GM15510 (cell line): ENCODE results near the gene DISC1.

Experiments used
- POLR2A ChIP-seq: IDR thresholded peaks from 3 replicates; pipeline ENCODE4 v1.6.1; 2011; ENCODE audit warnings: borderline replicate concordance; ENCODE audit not compliant: insufficient read length; ENCODE audit errors: extremely low read depth

The DISC1 gene

DNA sequence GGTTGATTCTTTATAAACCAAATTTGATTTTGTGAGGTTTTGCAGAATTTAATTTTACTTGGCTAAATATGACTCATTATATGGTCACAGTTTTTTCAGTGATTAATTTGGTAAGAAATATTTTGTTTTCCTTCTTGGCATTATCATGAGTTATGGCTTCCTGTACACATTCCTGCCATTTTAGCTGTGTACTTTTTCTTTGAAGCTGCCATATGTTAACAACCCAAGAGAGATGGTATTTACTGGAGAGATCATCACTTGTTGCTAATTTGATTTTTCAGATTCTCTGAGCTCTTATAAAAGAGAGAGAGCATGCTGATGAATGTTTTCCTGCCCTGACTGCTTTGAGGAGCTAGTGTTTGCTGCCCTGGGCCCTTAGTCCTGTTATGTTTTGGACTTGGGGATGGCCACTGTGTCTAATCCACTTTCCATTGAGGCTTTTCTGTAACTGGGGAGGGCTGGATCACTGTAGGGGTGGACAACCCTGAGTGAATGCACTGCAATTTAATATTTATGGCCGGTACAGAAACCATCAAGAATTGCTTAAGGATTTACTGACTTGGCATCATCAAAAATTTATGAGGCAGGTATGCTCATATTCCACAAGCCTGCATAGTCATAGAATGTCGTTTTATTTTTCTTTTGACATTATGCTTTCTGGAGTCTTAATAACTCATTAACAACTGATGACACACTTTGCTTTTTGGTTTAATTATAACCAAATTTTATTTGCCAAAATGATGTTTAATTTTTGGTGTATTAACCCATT lies 200.9 kb downstream of the DISC1 start:
- no peak for TF ChIP-seq POLR2A

DNA sequence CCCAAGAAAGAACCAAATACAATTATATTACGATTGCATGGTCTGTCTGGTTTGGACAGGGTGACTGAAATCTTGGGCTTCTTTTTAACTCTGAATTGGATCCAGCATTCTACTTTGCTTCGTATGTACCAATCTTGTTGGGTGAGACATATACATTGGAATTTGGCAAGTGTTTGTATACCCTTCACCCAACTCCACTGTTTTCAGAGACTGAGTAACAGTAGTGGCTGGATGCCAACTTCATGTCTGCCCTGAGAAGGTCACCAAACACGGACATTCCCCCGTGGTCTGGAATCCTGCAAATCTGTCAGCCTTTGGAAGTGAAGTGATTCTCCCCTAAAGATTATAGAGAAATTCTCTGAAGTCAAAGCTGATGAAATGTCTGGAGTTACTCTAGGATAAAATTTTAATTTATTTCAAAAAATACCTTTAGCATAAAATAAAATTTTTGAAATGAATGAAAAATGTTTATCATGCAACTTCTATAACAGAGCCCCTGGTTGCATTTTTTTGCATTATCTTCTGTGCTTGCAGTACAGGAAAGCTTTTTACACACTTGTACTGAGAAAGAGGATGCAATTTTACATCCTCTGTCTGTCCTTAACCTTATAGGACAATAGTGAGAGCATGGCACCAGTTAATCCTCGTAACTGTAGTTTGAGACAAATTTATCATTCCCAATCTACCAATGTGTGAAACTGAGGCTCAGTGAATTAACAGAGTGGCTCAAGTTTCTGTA lies 201.8 kb downstream of the DISC1 start:
- TF ChIP-seq POLR2A: no peak

DNA sequence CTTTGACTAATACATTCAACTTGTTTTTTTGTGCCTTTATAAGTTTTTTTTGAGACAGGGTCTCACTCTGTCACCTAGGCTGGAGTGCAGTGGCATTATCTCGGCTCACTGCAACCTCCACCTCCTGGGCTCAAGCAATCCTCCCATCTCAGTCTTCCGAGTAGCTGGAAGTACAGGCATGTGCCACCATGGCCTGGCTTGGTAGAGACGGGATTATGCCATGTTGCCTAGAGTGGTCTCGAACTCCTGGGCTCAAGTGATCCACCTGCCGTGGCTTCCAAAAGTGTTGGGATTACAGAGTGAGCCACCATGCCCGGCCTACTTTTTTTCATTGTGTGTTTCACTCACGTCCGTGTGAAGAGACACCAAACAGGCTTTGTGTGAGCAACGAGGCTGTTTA lies 202.7 kb downstream of the DISC1 start:
- no peak for TF ChIP-seq POLR2A

DNA sequence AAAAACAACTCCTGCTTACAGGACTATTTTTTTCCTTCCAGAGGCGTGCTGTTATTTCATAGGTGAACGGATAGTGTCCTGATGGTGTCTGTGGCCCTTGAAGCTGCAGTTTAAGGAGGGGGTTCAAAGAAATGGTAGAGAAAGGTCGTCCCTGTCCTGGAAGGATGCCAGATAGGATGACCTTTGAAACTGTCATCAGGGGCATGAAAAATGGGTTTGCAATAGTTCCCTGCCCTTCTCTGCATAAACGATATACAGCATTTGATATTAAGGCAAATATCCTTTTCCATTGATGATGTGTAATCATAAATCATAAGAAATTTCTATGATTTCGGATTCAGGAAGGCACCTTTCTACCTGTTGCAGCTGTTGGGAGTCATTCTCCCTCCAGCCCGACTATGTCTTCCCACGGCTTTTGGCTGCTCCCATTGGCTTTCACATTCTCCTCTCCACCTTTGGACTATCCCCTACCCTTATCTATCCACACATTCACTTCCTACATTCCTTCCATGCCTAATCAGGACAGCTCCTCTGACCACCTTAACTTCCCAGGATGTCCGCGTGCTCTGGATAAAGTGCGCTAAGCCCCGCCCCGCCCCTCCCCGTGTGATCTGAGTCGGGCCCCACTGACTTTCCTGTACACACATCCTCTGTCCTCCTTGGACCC lies 209.8 kb downstream of the DISC1 start:
- no peak for TF ChIP-seq POLR2A

DNA sequence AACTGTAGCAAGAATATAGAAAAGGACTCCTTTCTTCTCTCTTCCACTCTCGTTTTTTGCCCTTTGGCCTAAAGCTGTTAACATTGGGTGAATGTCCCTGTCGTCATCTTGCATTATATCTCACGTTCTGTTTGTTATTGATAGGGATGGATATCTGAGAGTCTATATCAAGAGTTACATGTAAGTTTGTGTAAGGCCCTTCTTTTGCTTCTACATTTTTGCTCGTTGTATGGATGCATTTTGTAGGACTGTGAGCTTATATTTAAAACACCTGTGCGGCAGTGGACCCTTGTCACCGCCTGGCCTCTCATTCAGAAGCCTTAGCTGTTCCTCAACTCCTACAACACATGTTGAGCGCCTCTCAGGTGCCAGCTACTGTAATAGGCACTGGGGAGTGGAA lies 211.9 kb downstream of the DISC1 start:
- no peak for TF ChIP-seq POLR2A

DNA sequence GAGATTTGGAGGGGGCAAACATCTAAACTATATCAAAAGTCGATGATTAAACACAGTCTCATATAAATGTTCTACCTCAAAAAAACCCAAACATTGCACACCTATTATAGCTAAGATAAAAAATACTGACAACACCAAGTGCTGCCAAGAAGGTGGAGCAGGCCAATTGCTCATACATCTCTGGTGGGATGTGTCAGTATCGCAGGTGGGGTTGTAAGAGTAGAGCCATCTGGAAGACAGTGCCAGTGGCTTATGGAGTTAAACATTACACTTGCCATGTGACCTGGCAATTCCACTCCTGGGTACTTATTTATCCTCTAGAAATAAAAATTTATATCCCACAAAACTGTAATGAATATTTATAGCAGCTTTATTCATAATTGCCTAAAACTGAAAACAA lies 213.4 kb downstream of the DISC1 start:
- TF ChIP-seq POLR2A: no peak

DNA sequence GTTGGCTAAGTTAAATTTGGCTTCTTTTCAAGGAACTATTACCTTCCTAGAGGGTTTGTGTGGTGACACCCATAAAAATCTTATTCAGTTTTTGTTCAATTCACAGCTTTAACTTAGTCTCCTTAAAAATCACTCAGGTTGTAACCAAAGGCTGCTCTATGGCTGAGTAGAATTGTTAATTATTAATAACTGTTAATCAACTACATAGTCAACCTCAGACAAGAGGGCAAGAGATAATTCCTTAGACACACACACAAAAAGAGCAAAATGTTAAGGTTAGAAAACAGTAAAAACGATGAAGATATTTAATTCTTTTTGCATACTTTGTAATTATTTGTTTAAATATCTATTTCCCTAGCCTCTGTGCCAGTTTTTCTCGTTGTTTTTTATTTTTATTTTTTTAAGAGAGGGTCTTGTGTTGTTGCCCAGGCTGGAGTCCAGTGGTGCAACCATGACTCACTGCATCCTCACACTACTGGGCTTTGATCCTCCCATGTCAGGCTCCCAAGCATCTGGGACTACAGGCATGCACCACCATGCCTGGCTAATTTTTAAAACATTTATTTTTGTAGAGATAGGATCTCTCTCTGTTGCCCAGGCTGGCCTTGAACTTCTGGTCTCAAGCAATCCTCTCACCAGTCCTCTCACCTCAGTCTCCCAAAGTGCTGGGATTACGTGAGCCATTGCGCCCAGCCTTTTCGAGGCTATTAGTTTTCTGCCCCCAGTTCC lies 215.2 kb downstream of the DISC1 start:
- no peak for TF ChIP-seq POLR2A

DNA sequence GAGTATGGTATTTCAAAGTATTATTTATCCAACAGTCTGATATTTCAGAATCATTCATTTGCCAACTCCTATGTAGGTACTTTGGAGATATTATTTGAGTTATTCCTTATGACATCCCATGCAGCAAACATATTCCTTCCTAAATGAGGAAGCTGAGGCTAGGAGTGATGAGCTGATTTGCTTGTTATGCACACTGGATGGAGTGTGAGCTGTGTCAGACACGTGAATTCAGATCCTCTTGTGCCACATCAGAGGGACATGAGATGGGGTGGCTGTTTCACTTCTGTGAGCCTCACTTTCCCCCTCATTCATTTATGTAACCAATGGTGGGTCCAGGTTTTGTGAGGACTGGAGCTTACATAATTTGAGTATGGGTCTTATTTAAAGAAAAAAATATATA lies 215.9 kb downstream of the DISC1 start:
- TF ChIP-seq POLR2A: no peak

DNA sequence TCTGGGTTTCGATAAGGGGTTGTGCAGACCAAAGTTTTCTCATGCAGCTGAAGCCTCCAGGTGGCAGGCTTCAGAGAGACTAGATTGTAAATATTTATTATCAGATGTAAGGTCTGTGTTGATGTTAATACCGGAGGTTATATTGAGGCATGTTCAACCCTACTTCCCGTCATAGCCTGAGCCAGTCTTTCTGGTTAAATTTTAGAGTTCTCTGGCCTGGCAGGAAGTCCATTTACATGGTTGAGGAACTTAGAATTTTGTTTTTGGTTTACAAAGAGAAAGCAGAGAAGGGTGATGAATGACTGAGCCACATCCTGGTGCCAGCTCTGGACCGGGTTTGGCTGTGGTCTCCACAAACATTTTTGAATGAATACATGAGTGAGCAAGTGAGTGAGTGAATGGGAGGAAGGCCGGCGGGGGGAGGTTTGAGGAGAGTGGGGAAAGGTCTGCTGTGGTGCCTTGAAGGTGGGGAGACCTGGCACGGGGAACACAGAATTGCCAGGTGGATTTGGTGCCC lies 218.5 kb downstream of the DISC1 start:
- TF ChIP-seq POLR2A: no peak

DNA sequence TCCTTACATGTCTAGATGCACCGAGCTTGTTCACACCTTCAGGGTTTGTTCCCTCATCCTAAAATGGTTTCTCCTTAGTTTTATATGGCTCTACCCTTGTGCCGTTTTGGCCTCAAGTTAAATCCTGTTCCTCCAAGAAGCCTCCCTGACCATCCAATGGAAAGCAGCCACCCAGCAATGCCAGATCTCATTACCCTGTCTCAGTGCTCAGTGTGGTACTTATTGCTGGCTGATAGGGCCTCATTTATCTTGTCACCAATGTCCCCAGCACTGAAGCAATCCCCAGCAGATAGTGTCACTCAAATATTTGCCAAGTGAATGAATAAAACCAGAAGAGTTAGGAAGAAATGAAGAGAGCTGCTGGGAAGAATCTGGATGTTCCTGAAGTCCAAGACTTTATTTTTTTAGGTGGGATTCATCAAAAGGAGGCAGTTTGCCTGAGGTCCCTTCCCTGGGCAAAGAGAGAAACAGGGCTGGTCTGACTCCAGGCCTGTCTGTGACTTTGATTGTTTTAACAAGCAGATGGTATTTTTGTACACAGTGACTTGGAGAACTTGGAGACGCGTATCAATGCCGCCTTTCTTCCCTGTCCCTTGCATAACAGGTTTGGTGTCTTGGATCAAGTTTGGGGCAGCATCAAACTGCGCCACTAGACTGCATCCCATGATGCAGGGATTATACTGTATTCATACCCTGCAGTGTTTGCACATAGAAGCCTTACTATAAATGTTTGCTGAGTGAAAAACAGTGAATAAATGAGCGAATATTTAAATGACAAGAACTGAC lies 221.2 kb downstream of the DISC1 start:
- TF ChIP-seq POLR2A: no peak

DNA sequence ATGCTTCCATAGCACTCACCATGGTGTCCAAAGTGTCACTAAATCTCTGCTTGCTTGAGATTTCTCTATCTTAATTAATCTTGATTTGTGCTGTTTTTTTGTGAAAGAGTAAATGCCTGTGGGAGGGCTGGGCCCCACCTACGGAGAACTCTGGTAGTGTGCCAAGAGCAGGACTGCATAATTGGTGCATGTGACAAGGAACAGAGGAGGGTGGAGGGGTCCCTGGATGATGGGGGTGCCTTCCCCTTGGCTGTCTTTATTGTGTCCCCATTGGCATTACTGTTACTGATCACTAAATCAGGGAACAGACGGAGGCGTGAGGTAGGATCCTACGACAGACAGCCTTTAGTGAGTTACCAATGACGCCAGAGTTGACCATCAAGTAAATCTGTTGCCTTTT lies 223.4 kb downstream of the DISC1 start:
- TF ChIP-seq POLR2A: no peak

DNA sequence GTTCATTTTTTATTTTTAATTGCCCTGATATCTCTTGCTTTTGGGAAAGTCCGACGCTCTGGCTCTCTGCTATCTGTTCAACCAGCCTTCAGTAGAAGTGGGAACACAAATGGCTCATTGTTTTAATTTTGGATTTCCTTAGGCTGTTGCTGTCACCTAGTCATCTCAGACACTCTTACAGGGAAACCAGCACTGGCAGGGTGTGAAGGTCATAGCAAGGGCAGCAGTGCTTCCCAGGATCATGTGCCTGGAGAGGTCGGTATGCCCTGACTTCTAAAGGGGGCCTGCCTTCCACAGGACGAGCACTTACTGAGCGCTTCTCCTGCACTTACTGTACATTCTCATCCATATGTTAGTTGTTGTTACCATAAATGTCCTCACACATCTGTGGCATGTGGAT lies 224.2 kb downstream of the DISC1 start:
- TF ChIP-seq POLR2A: no peak

DNA sequence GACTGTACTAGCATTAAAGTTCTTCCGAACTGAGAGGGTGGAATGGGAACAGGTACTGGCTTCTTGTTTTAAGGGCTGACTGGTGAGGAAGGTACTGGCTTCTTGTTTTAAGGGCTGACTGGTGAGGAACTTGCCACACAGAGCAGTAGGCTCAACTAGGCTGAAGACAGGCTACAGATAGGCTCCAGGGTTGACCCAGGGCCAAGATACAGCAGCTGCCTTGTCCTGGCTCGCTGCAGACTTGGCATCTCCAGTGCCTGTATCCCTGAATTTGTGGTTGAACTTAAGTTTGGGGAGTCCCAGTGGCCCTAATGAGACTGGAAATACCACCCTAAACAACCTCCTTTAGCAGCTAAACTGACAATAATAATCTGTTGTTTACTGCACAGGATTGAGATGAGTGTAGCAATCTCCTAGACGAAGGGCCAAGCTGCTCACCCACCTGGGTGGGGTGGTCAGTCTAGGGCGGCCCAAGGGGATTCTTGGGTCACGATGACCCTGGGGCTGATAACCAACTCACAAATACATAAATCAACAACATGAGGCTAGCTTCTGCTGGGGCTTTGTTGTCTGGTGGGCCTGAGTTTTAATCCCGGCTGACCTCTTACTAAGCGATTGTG lies 227.1 kb downstream of the DISC1 start:
- no peak for TF ChIP-seq POLR2A

DNA sequence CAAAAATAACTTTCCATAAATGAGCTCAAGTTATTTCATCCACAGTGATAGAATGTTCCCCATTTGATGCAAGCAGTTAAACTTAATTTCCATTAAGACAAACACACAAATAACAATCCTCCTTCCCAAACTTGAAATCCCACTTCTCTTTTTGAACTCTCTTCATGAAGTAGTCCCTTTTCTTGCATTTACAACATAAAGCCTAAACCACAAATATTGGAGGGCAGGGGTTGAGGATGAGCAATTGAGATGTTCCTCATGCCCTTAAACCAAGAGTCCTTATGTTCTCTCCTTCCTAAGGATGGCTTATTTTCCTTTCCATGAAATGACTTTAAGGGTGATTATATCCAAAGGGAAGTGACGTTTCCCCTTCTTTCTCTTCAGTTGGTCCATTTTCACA lies 228.8 kb downstream of the DISC1 start:
- no peak for TF ChIP-seq POLR2A
